CD4-positive, alpha-beta T cell (primary cell): ENCODE measurements around the gene ZNF516. TPM values are rescaled to one million over a fixed set of nuclear protein-coding genes. Genes with fewer than 3 reads are reported as not detected.

Experiments used
- ATAC-seq: fragments of 200-7000 bp; cut with Tn5 transposase; one replicate; pipeline ENCODE4 v1.10.0; 2022; ENCODE audit warnings: mild to moderate bottlenecking; ENCODE audit not compliant: poor library complexity
- CTCF ChIA-PET: fragments of 350-600 bp; sonication (Branson Sonifier 250); formaldehyde crosslinking; loops from one replicate; lab custom pipeline; 2021; ENCODE audit warnings: antibody characterized with exemption, inconsistent platforms; lab: Charles Lee
- POLR2A ChIA-PET: fragments of 350-600 bp; sonication (Branson Sonifier 250); formaldehyde crosslinking; loops from one replicate; lab custom pipeline; 2021; ENCODE audit warnings: antibody characterized with exemption, inconsistent platforms; lab: Charles Lee
- DNase-seq, 14 experiments: peaks; one replicate each; pipeline ENCODE4 v3.0.0-alpha.2; 2013 to 2020; ENCODE audit warnings: mixed read lengths in 2 of 14
- H3K27ac ChIP-seq, 2 donors: one replicate each; pipeline versions ENCODE4 v1.5.1 to v1.7.0; 2013; ENCODE audit warnings: low read length in 2 of 2, low read depth in 1 of 2, mild to moderate bottlenecking in 1 of 2
- H3K27me3 ChIP-seq, 2 experiments: 1 replicate in 1 of 2; 2 replicates in 1 of 2; pipeline versions ENCODE4 v1.6.1 to v1.7.0; 2013; ENCODE audit warnings: low read length in 2 of 2, control low read depth in 1 of 2, mild to moderate bottlenecking in 1 of 2, moderate library complexity in 1 of 2; ENCODE audit not compliant: insufficient read depth in 2 of 2, control insufficient read depth in 1 of 2
- H3K36me3 ChIP-seq: one replicate; pipeline ENCODE4 v1.6.1; 2013; ENCODE audit warnings: low read length, control low read depth; ENCODE audit not compliant: insufficient read depth
- H3K4me1 ChIP-seq: one replicate; pipeline ENCODE4 v1.6.1; 2013; ENCODE audit warnings: low read length, control low read depth; ENCODE audit not compliant: insufficient read depth
- H3K4me3 ChIP-seq: one replicate; pipeline ENCODE4 v1.5.1; 2013; ENCODE audit warnings: mild to moderate bottlenecking, low read length, moderate library complexity
- H3K9me3 ChIP-seq, 2 experiments: 1 replicate in 1 of 2; 2 replicates in 1 of 2; pipeline versions ENCODE4 v1.6.1 to v1.7.0; 2013; ENCODE audit warnings: low read length in 2 of 2, mild to moderate bottlenecking in 2 of 2, control low read depth in 1 of 2, moderate library complexity in 1 of 2; ENCODE audit not compliant: control insufficient read depth in 1 of 2, insufficient read depth in 1 of 2
- H3K27ac Mint-ChIP-seq: one replicate; pipeline ENCODE4 v1.8.0; 2020; ENCODE audit warnings: mixed read lengths
- H3K27me3 Mint-ChIP-seq: one replicate; pipeline ENCODE4 v1.8.0; 2021; ENCODE audit warnings: mixed read lengths
- H3K36me3 Mint-ChIP-seq: one replicate; pipeline ENCODE4 v1.8.0; 2021; ENCODE audit warnings: low read depth, mixed read lengths
- H3K4me1 Mint-ChIP-seq: one replicate; pipeline ENCODE4 v1.8.0; 2021; ENCODE audit warnings: low read depth, mixed read lengths
- H3K4me3 Mint-ChIP-seq: one replicate; pipeline ENCODE4 v1.8.0; 2020; ENCODE audit warnings: mild to moderate bottlenecking, mixed read lengths
- H3K9me3 Mint-ChIP-seq: one replicate; pipeline ENCODE4 v1.8.0; 2020; ENCODE audit warnings: mixed read lengths
- intact Hi-C, 2 experiments: fragments of 100-400 bp; cut with DNase I in 1 of 2; cut with micrococcal nuclease in 1 of 2; formaldehyde crosslinking; loops; one replicate each; pipeline versions ENCODE4 v1.15.1 to v1.9.0; 2023 to 2025; cut with DNase I, micrococcal nuclease
- total RNA-seq, 174 experiments: library from RNA in 2 of 174; stranded (reverse) in 2 of 174; gene quantifications; one replicate each; pipeline ENCODE4 v1.2.3 and lab custom pipeline; 2021 to 2026
- TF ChIP-seq, protein P1 (sequence below): fragments of 200-600 bp; IDR thresholded peaks from one replicate; pipeline ENCODE4 v1.8.0; 2022; ENCODE audit warnings: antibody characterized with exemption, mild to moderate bottlenecking

ZNF516 gene
- total RNA-seq, 2 experiments from 2014 or later, result 22.4 to 29.3 TPM

DNA sequence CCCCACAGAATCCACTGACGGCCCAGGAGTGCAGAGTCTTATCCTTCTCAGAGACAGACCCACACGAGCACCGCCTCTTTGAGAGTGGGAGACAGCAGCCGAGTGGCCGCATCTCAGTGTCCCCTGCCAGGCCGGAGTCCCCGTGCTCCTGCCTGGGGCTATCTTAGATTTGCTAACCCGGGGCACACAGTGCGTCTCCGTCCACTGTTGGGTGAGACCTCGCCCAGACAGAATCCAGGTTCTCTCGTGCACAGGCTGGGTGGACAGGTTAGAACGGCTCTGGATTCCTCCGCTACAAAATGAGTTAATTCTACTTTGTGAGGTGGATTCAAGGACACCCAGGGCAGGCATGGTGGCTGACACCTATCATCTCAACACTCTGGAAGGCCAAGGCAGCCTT is 88.3 kb downstream of the ZNF516 start:
- Histone ChIP-seq H3K9me3 (no peaks in the 10 kb centered on the region), H3K4me3 (no peak overlapping the region), H3K4me1 (no peaks in the 10 kb centered on the region), H3K27me3 (no peaks in the 10 kb centered on the region), H3K27ac (no peak overlapping the region), H3K36me3 (no peaks in the 10 kb centered on the region)
- intact Hi-C loops, result no loop called here
- TF ChIP-seq, protein P1, sequence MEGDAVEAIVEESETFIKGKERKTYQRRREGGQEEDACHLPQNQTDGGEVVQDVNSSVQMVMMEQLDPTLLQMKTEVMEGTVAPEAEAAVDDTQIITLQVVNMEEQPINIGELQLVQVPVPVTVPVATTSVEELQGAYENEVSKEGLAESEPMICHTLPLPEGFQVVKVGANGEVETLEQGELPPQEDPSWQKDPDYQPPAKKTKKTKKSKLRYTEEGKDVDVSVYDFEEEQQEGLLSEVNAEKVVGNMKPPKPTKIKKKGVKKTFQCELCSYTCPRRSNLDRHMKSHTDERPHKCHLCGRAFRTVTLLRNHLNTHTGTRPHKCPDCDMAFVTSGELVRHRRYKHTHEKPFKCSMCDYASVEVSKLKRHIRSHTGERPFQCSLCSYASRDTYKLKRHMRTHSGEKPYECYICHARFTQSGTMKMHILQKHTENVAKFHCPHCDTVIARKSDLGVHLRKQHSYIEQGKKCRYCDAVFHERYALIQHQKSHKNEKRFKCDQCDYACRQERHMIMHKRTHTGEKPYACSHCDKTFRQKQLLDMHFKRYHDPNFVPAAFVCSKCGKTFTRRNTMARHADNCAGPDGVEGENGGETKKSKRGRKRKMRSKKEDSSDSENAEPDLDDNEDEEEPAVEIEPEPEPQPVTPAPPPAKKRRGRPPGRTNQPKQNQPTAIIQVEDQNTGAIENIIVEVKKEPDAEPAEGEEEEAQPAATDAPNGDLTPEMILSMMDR, result no peak
- DNase-seq (no peak), ATAC-seq (no peak)
- no peak overlapping the region for H3K27ac Mint-ChIP-seq
- peaks cover 34% of the 10 kb centered on the region for H3K4me1 Mint-ChIP-seq
- H3K27me3 Mint-ChIP-seq, result no peaks in the 10 kb centered on the region
- no peaks in the 10 kb centered on the region for H3K9me3 Mint-ChIP-seq
- POLR2A ChIA-PET, result no interaction called here
- CTCF ChIA-PET, result no interaction called here
- peaks cover 8% of the 10 kb centered on the region for H3K36me3 Mint-ChIP-seq
- H3K4me3 Mint-ChIP-seq, result no peak overlapping the region

DNA sequence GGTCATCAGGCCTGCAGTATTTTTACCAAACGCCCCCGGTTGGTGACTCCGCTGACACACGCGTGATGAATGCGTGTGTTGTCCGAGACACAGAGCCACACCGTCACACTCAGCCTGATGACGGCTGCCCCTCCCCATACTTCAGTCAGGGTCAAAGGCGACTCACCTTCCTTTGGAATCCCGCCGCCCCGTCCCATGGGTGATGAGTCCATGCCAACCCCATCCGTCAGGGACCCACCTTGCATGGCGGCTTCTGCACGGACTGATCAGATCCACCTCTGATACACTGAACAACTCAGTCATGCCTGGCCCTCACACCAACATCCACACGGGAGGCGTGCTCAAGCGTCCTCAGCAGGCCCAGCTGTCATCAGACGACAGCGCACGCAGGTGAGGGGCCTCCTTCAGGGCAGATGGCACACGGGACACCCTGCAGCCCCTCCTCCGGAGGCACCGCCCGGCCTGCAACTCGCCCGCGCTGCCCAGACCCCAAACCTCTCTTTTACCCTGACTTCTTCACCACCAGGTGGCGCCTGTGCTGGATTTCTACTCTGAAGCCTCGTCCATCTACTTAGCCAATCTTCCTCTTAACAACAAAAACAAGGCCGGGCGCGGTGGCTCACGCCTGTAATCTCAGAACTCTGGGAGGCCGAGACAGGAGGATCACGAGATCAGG is 89.2 kb downstream of the ZNF516 start:
- H3K36me3 ChIP-seq, result no peaks in the 10 kb centered on the region
- TF ChIP-seq, protein P1, result peak; percentile 45
- CTCF ChIA-PET, result no interaction called here
- Mint-ChIP-seq H3K27me3 (no peaks in the 10 kb centered on the region), H3K27ac (no peak overlapping the region), H3K4me3 (no peak overlapping the region), H3K4me1 (peaks cover 29% of the 10 kb centered on the region), H3K9me3 (no peaks in the 10 kb centered on the region), H3K36me3 (peaks cover 8% of the 10 kb centered on the region)
- intact Hi-C loops, result no loop called here
- POLR2A ChIA-PET, result no interaction called here
- no peaks in the 10 kb centered on the region for H3K27me3 ChIP-seq
- no peak for ATAC-seq
- peak in 9 of 14 experiments; percentile 43 to 63 (median 50) for DNase-seq
- H3K9me3 ChIP-seq, result peaks cover 0 to 3% of the 10 kb centered on the region in 2 experiments
- H3K4me1 ChIP-seq, result no peaks in the 10 kb centered on the region
- no peak overlapping the region for H3K4me3 ChIP-seq
- no peak overlapping the region for H3K27ac ChIP-seq

DNA sequence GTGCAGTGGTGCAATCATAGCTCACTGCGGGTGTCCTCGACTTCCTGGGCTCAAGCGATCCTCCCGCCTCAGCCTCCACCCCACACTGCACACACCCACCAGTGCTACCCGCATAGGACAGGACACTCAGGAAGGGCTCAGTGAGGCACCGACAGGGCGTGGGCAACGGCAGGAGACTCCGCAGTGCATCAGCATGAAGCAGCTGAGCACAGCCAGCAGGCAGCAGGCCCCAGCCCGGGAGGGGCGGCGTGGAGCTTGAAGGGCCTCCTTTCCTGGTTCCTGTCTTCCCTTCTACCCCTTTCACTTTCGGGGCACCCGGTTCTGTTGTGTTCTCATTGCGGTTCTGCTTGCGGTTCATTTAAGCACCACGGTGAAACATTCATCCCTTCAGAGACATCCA is 89.8 kb downstream of the ZNF516 start:
- Mint-ChIP-seq H3K9me3 (no peaks in the 10 kb centered on the region), H3K4me3 (no peak overlapping the region)
- no peak overlapping the region for H3K27ac ChIP-seq

More for the DNA sequence above, 89.8 kb downstream of the ZNF516 start:
- POLR2A ChIA-PET, result no interaction called here
- Histone ChIP-seq H3K4me3 (no peak overlapping the region), H3K27me3 (no peaks in the 10 kb centered on the region), H3K36me3 (no peaks in the 10 kb centered on the region), H3K9me3 (peaks cover 0 to 3% of the 10 kb centered on the region in 2 experiments), H3K4me1 (no peaks in the 10 kb centered on the region)
- Mint-ChIP-seq H3K4me1 (peaks cover 24% of the 10 kb centered on the region), H3K27ac (no peak overlapping the region), H3K36me3 (peaks cover 8% of the 10 kb centered on the region), H3K27me3 (no peaks in the 10 kb centered on the region)
- ATAC-seq (no peak), DNase-seq (no peak)
- intact Hi-C loops, result no loop called here
- TF ChIP-seq, protein P1, result no peak
- CTCF ChIA-PET, result no interaction called here
